T47D (cell line): ENCODE results near the gene VIPR2.
"Not testable (repeated sequence)": the region's sequence is repeated elsewhere in the genome, so short reads cannot be mapped to it uniquely, and the experiment has no call there.

ENCODE experiments used
- DNase-seq, 2 experiments: peaks; one replicate each; pipeline versions ENCODE4 v3.0.0 to v3.0.0-alpha.2; 2011 to 2012; ENCODE audit warnings: low read depth in 1 of 2, low spot score in 1 of 2
- JUND ChIP-seq: IDR thresholded peaks from 2 replicates; pipeline ENCODE4 v1.6.1; 2012; ENCODE audit warnings: low read depth
- in situ Hi-C: cut with HindIII; loops from 2 replicates; pipeline ENCODE4 v1.10.0; 2016; ENCODE audit warnings: low sequenced_read_pairs, low pct_unique_long_range_greater_than_20kb

The VIPR2 gene

GRCh38 chr7:159091480-159092475 is 52.9 kb downstream of the VIPR2 start:
- DNase-seq: no peak
- TF ChIP-seq JUND: no peak
- in situ Hi-C loops: no loop called here

GRCh38 chr7:159091041-159091440 is 53.6 kb downstream of the VIPR2 start:
- no peak for TF ChIP-seq JUND
- DNase-seq: no peak
- in situ Hi-C loops: no loop called here

- in situ Hi-C loops: no loop called here
- no peak for TF ChIP-seq JUND
- no peak for DNase-seq
These were observed 56.4 kb downstream of the VIPR2 start for GRCh38 chr7:159088016-159088865.

GRCh38 chr7:159086301-159086925 is 58.3 kb downstream of the VIPR2 start:
- in situ Hi-C loops: no loop called here
- no peak for TF ChIP-seq JUND
- DNase-seq: no peak

- in situ Hi-C loops: no loop called here
- TF ChIP-seq JUND: no peak
- no peak for DNase-seq
These were observed 60.4 kb downstream of the VIPR2 start for GRCh38 chr7:159084069-159084801.

GRCh38 chr7:159083698-159084068 is 61.0 kb downstream of the VIPR2 start:
- DNase-seq: no peak
- in situ Hi-C loops: no loop called here
- TF ChIP-seq JUND: no peak

GRCh38 chr7:159083001-159083697 is 61.5 kb downstream of the VIPR2 start:
- no peak for DNase-seq
- in situ Hi-C loops: no loop called here
- no peak for TF ChIP-seq JUND

- in situ Hi-C loops, DNase-seq: not testable (repeated sequence)
These were observed 62.6 kb downstream of the VIPR2 start for GRCh38 chr7:159082075-159082474.

GRCh38 chr7:159078911-159079270 is 65.8 kb downstream of the VIPR2 start:
- in situ Hi-C loops: no loop called here
- DNase-seq: no peak
- no peak for TF ChIP-seq JUND

- in situ Hi-C loops: no loop called here
- DNase-seq: no peak
- no peak for TF ChIP-seq JUND
These were observed 66.3 kb downstream of the VIPR2 start for GRCh38 chr7:159078193-159078910.

GRCh38 chr7:159076333-159076732 is 68.3 kb downstream of the VIPR2 start:
- in situ Hi-C loops: no loop called here
- TF ChIP-seq JUND: no peak

More at GRCh38 chr7:159076333-159076732, 68.3 kb downstream of the VIPR2 start:
- DNase-seq: no peak
